ENCODE data around the gene CHMP6.
A peak's percentile ranks its signal among the peaks of the same experiment; 100 is the strongest.

- TF ChIP-seq, protein P1, sequence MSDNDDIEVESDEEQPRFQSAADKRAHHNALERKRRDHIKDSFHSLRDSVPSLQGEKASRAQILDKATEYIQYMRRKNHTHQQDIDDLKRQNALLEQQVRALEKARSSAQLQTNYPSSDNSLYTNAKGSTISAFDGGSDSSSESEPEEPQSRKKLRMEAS (IDR thresholded peaks at IDR 0.05; ENCODE audit: low read depth, low read length) = no peak
- peak; percentile 21 for TF ChIP-seq CTCF (IDR thresholded peaks at IDR 0.05; ENCODE audit: low read depth, low read length)
These were observed 21.4 kb upstream of the CHMP6 start for GRCh38 chr17:80970044-80970761.

Data from NB4 (cell line).